HL-60 (cell line): ENCODE data around the gene PCDH15.

Experiments used
- CTCF ChIP-seq: IDR thresholded peaks from one replicate; pipeline ENCODE4 v1.5.1; 2011; ENCODE audit warnings: low read length, control low read depth, inconsistent platforms; ENCODE audit not compliant: insufficient read depth
- POLR2AphosphoS5 ChIP-seq: IDR thresholded peaks from 2 replicates; pipeline ENCODE4 v1.6.1; 2012; ENCODE audit warnings: low read depth

GRCh38 chr10:54577682-54578081 is 223.3 kb downstream of the PCDH15 start:
- TF ChIP-seq CTCF (no peak), POLR2AphosphoS5 (no peak)
